OCI-LY3 (cell line): Measurements from ENCODE around the gene IGDCC3.

Experiments
- CTCF ChIP-seq: fragments of 200-600, 300-600 bp; sonication (generic); IDR thresholded peaks from 2 replicates; pipeline ENCODE4 v1.5.1; 2014; ENCODE audit warnings: antibody characterized with exemption, low read length, low read depth
- EZH2phosphoT487 ChIP-seq: fragments of 200-600 bp; shearing (Covaris generic); IDR thresholded peaks from 2 replicates; pipeline ENCODE4 v1.6.1; 2018; ENCODE audit warnings: antibody characterized with exemption, mixed run types, low read depth

GRCh38 chr15:65298731-65299130 is 79.1 kb downstream of the IGDCC3 start:
- TF ChIP-seq CTCF (no peak), EZH2phosphoT487 (no peak)
